Measurements from ENCODE around the gene LYRM4. TPM values are rescaled to one million over a fixed set of nuclear protein-coding genes. Genes with fewer than 3 reads are reported as not detected.

LYRM4 gene
- total RNA-seq, 2 experiments from 2014 or later: 28.9 to 29.8 TPM

DNA sequence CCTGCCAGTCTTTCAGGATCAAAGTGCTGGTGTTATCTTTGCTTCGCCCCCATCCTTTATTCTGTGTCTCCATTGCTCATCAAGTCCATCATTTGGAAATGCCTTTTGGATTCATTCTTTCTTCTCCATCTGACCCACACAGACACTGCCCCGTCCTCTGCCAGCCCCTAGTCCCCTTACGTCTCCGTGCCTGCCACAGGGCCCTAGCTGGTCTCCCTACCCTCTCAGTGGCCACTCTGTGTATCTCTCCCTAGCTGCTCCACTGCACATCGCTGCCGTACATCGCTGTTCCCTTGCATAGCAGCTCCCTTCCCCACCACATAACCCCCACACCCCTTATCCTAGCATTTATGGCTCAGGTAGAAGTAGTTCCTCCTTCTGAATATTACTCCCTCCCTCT is 159.9 kb downstream of the LYRM4 start:
- Mint-ChIP-seq H3K4me3 (no peak overlapping the region), H3K4me1 (ENCODE audit: low read depth) (no peaks in the 10 kb centered on the region), H3K9me3 (ENCODE audit: insufficient read depth) (no peaks in the 10 kb centered on the region), H3K36me3 (ENCODE audit: low read depth) (no peaks in the 10 kb centered on the region), H3K27me3 (ENCODE audit: low read depth) (no peaks in the 10 kb centered on the region), H3K27ac (no peak overlapping the region)
- CTCF ChIA-PET: no interaction called here
- POLR2A ChIA-PET: no interaction called here
- DNase-seq: no peak
- no peak for ATAC-seq

- H3K27ac Mint-ChIP-seq: no peak overlapping the region
- ATAC-seq (no peak), DNase-seq (no peak)
- no peaks in the 10 kb centered on the region for H3K36me3 Mint-ChIP-seq (ENCODE audit: low read depth)
- ChIA-PET CTCF (no interaction called here), POLR2A (no interaction called here)
- H3K9me3 Mint-ChIP-seq (ENCODE audit: insufficient read depth): no peaks in the 10 kb centered on the region
- no peaks in the 10 kb centered on the region for H3K27me3 Mint-ChIP-seq (ENCODE audit: low read depth)
- no peak overlapping the region for H3K4me3 Mint-ChIP-seq
- no peaks in the 10 kb centered on the region for H3K4me1 Mint-ChIP-seq (ENCODE audit: low read depth)
These were observed 161.2 kb downstream of the LYRM4 start for GRCh38 chr6:5099537-5099936.

- CTCF ChIA-PET: no interaction called here
- H3K9me3 Mint-ChIP-seq (ENCODE audit: insufficient read depth): no peaks in the 10 kb centered on the region
- no peaks in the 10 kb centered on the region for H3K27me3 Mint-ChIP-seq (ENCODE audit: low read depth)
- POLR2A ChIA-PET: no interaction called here
- ATAC-seq (no peak), DNase-seq (no peak)
- H3K27ac Mint-ChIP-seq: no peak overlapping the region
- H3K36me3 Mint-ChIP-seq (ENCODE audit: low read depth): no peaks in the 10 kb centered on the region
- H3K4me1 Mint-ChIP-seq (ENCODE audit: low read depth): no peaks in the 10 kb centered on the region
- no peak overlapping the region for H3K4me3 Mint-ChIP-seq
These were observed 162.1 kb downstream of the LYRM4 start for GRCh38 chr6:5098501-5099270.

DNA sequence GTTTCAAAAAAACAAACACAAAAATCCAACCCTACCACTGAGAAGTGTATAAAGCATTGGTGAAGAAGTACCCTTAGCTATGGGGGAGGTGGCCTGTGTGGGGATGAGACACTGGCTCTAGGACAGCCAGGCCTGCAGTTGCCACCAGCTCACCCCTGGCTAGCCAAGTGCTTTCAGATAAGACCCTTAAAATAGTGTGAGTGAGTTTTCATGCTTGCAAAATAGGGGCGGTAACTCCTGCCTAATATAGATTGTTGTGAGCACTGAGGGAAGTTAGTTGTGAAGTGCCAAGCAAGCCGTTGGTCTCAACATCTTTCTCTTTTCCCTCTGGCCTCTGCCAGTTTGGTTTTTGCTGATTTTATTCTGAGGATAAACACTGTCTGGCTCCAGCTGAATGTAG is 164.3 kb downstream of the LYRM4 start:
- no peak overlapping the region for H3K4me3 Mint-ChIP-seq
- ChIA-PET CTCF (interaction anchor here (1.0 to 1.2 kb wide), 2 partner anchors 18 to 88 kb away, joined by 3 read pairs; no protein-coding TSS in a partner anchor), POLR2A (no interaction called here)
- no peaks in the 10 kb centered on the region for H3K9me3 Mint-ChIP-seq (ENCODE audit: insufficient read depth)
- H3K36me3 Mint-ChIP-seq (ENCODE audit: low read depth): no peaks in the 10 kb centered on the region
- DNase-seq: no peak
- H3K27me3 Mint-ChIP-seq (ENCODE audit: low read depth): peaks cover 5% of the 10 kb centered on the region
- no peaks in the 10 kb centered on the region for H3K4me1 Mint-ChIP-seq (ENCODE audit: low read depth)
- ATAC-seq: no peak
- no peak overlapping the region for H3K27ac Mint-ChIP-seq

DNA sequence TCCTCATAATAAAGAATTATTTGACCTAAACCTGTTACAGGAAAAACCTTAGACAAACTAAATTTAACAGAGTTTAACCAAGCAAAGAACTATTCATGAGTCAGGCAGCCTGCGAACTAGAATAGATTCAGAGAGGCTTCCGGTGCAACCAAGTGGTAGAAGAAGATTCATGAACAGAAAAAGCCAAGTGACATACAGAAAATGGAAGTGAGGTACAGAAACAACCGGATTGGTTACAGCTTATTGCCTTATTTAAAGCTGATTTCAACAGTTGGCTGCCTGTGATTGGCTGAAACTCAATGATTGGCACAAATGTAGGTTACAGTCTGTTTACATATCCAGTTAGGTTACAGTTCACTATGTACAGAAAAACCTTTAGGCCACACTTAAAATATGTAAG is 165.5 kb downstream of the LYRM4 start:
- POLR2A ChIA-PET: no interaction called here
- Mint-ChIP-seq H3K36me3 (ENCODE audit: low read depth) (no peaks in the 10 kb centered on the region), H3K27ac (no peak overlapping the region)

GRCh38 chr6:5094327-5094726 is 166.4 kb downstream of the LYRM4 start:
- ChIA-PET CTCF (no interaction called here), POLR2A (no interaction called here)
- Mint-ChIP-seq H3K9me3 (ENCODE audit: insufficient read depth) (no peaks in the 10 kb centered on the region), H3K27ac (no peak overlapping the region), H3K4me1 (ENCODE audit: low read depth) (no peaks in the 10 kb centered on the region), H3K36me3 (ENCODE audit: low read depth) (no peaks in the 10 kb centered on the region), H3K4me3 (no peak overlapping the region), H3K27me3 (ENCODE audit: low read depth) (peaks cover 19% of the 10 kb centered on the region)
- DNase-seq: no peak
- no peak for ATAC-seq

More for the DNA sequence above, 165.5 kb downstream of the LYRM4 start:
- Mint-ChIP-seq H3K27me3 (ENCODE audit: low read depth) (peaks cover 12% of the 10 kb centered on the region), H3K4me1 (ENCODE audit: low read depth) (no peaks in the 10 kb centered on the region), H3K4me3 (no peak overlapping the region), H3K9me3 (ENCODE audit: insufficient read depth) (no peaks in the 10 kb centered on the region)
- ATAC-seq (no peak), DNase-seq (no peak)
- CTCF ChIA-PET: no interaction called here

GRCh38 chr6:5093231-5094015 is 167.3 kb downstream of the LYRM4 start:
- no peak overlapping the region for H3K4me3 Mint-ChIP-seq
- H3K36me3 Mint-ChIP-seq (ENCODE audit: low read depth): no peaks in the 10 kb centered on the region
- H3K4me1 Mint-ChIP-seq (ENCODE audit: low read depth): no peaks in the 10 kb centered on the region
- ATAC-seq: no peak
- peaks cover 19% of the 10 kb centered on the region for H3K27me3 Mint-ChIP-seq (ENCODE audit: low read depth)
- ChIA-PET CTCF (no interaction called here), POLR2A (no interaction called here)
- H3K9me3 Mint-ChIP-seq (ENCODE audit: insufficient read depth): no peaks in the 10 kb centered on the region
- H3K27ac Mint-ChIP-seq: no peak overlapping the region
- no peak for DNase-seq

DNA sequence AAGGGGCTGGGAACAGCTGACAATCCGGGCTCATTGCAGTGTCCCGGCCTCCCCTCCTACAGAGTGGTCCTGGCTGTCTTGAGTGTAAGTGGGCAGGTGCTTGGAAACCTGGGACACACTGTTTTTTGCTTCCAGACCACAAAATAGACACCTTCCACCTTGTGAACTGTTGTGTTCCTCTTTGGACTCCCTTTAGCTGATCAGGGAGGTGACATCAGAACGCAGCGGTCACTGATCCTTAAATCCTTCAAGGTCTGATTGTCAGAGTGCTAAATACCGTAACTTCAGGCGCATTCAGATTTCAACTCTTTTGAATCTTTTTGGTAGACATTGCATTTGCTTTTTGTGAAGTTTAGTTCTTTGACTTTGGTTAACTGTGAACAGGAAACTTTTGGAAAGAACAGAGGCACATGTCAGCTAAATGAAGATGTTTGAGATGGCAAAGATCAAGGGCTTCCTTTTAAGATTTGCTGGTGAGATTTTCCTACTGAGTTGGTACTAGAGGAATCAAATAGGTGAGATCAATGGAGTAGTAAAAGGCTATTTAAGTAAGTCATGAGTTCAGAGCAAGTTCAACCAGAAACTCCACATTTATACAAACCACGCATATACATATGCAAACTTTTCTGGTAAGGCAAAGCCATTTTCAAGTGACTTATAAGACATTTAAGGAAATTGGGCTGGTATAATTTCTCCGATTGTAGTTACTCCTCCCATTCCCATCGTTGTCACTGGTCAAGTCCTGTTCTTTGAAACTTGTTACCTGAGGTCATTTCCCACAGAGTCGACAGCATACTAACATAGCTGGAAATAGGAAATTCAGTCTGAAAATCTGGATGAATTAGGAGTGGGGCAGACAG is 169.3 kb downstream of the LYRM4 start:
- H3K4me3 Mint-ChIP-seq: no peak overlapping the region
- H3K36me3 Mint-ChIP-seq (ENCODE audit: low read depth): no peaks in the 10 kb centered on the region
- CTCF ChIA-PET: interaction anchor here (0.7 kb wide), 1 partner anchor 52 kb away, joined by 3 read pairs; no protein-coding TSS in a partner anchor
- H3K27me3 Mint-ChIP-seq (ENCODE audit: low read depth): peaks cover 32% of the 10 kb centered on the region
- H3K9me3 Mint-ChIP-seq (ENCODE audit: insufficient read depth): no peaks in the 10 kb centered on the region
- ATAC-seq (no peak), DNase-seq (no peak)
- POLR2A ChIA-PET: no interaction called here
- H3K4me1 Mint-ChIP-seq (ENCODE audit: low read depth): peaks cover 2% of the 10 kb centered on the region
- no peak overlapping the region for H3K27ac Mint-ChIP-seq

DNA sequence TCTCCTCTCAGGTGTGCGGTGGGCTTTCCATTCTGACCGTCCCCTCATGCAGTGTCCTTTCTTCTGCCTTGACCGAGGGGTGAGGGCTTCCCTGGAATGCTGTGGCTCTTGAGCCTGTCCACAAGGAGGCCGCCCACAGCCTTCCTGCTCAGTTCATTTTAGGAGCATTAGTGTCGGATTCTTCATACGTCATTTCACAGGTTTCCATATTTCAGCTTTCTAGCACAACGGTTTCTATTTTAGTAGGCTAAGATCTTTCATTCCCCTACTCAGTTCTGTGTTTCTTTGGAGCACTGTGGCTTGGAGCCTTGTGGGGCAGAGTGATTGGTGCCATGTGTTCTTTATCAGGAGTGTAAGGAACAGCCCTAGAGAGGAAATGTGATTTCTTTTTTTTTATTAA is 170.1 kb downstream of the LYRM4 start:
- no peak overlapping the region for H3K4me3 Mint-ChIP-seq
- peaks cover 6% of the 10 kb centered on the region for H3K4me1 Mint-ChIP-seq (ENCODE audit: low read depth)
- ATAC-seq (no peak), DNase-seq (no peak)
- ChIA-PET POLR2A (no interaction called here), CTCF (no interaction called here)
- no peak overlapping the region for H3K27ac Mint-ChIP-seq
- peaks cover 36% of the 10 kb centered on the region for H3K27me3 Mint-ChIP-seq (ENCODE audit: low read depth)
- no peaks in the 10 kb centered on the region for H3K36me3 Mint-ChIP-seq (ENCODE audit: low read depth)
- H3K9me3 Mint-ChIP-seq (ENCODE audit: insufficient read depth): no peaks in the 10 kb centered on the region

GRCh38 chr6:5089481-5090438 is 171.0 kb downstream of the LYRM4 start:
- ATAC-seq (no peak), DNase-seq (no peak)
- Mint-ChIP-seq H3K27me3 (ENCODE audit: low read depth) (peaks cover 38% of the 10 kb centered on the region), H3K9me3 (ENCODE audit: insufficient read depth) (no peaks in the 10 kb centered on the region), H3K4me3 (no peak overlapping the region), H3K27ac (no peak overlapping the region), H3K4me1 (ENCODE audit: low read depth) (peaks cover 6% of the 10 kb centered on the region), H3K36me3 (ENCODE audit: low read depth) (no peaks in the 10 kb centered on the region)
- POLR2A ChIA-PET: no interaction called here
- CTCF ChIA-PET: no interaction called here

- Mint-ChIP-seq H3K27me3 (ENCODE audit: low read depth) (peaks cover 42% of the 10 kb centered on the region), H3K36me3 (ENCODE audit: low read depth) (no peaks in the 10 kb centered on the region), H3K4me3 (no peak overlapping the region), H3K4me1 (ENCODE audit: low read depth) (peaks cover 6% of the 10 kb centered on the region), H3K9me3 (ENCODE audit: insufficient read depth) (no peaks in the 10 kb centered on the region), H3K27ac (no peak overlapping the region)
- DNase-seq: no peak
- ChIA-PET POLR2A (no interaction called here), CTCF (no interaction called here)
- no peak for ATAC-seq
These were observed 172.0 kb downstream of the LYRM4 start for GRCh38 chr6:5088780-5089179.

All from activated CD8-positive, alpha-beta T cell treated with anti-CD3 and anti-CD28 coated beads, Interleukin-2, amount 10 ng/mL, durations not matched to agents 7 days and 5 days (primary cell).